ENCODE data around the gene CCDC102A. TPM values are rescaled to one million over a fixed set of nuclear protein-coding genes. Genes with fewer than 3 reads are reported as not detected.

The CCDC102A gene
- total and polyA plus RNA-seq, 2 of the 13 experiments (the other 11 are each of a cell fraction or from before 2014, with no cell fraction given): 2.1 to 2.8 TPM

- POLR2A ChIA-PET: no interaction called here
These were observed 42.4 kb upstream of the CCDC102A start for GRCh38 chr16:57578521-57579360.

More at GRCh38 chr16:57578521-57579360, 42.4 kb upstream of the CCDC102A start:
- no peak for ATAC-seq
- no peaks in the 10 kb centered on the region for H3K9me3 ChIP-seq (ENCODE audit: low read length)
- no TSS peak for BruUV-seq (replicated peaks)
- peaks cover 10% of the 10 kb centered on the region; the same call in 1 of the 2 replicates for H3K4me1 ChIP-seq (ENCODE audit: insufficient read depth, low read length)
- CTCF ChIA-PET (ENCODE audit: low intra/inter-chr PET ratio, low total read pairs): interaction anchor here (5.4 kb wide), 1 partner anchor 69 kb away, joined by 119 read pairs; no protein-coding TSS in a partner anchor
- H2AFZ ChIP-seq (ENCODE audit: low read length): no peak overlapping the region
- in situ Hi-C loops (cut with HindIII; ENCODE audit: extremely low pct_ligation_motif_present, low pct_unique_long_range_greater_than_20kb) (no loop called here), intact Hi-C loops (cut with micrococcal nuclease; ENCODE audit: unreplicated experiment) (no loop called here)
- H4K20me1 ChIP-seq (ENCODE audit: insufficient read depth, low read length): no peaks in the 10 kb centered on the region
- H3K4me3 ChIP-seq (replicated peaks in 1 of 3; ENCODE audit: insufficient read depth in 1 of 3, low read depth in 2 of 3, low read length in 3 of 3): no peak overlapping the region
- no peaks in the 10 kb centered on the region; a peak in 1 of 5 replicates for H3K27me3 ChIP-seq (ENCODE audit: control insufficient read depth in 1 of 2, insufficient read depth in 2 of 2, low read length in 2 of 2)
- H3K79me2 ChIP-seq (ENCODE audit: insufficient read depth, low read length): no peaks in the 10 kb centered on the region
- no peak for FAIRE-seq
- WGBS (ENCODE audit: low lambda C conversion rate): 64% methylated on average over 14 of the region's 14 CpGs
- H3K4me2 ChIP-seq (ENCODE audit: low read depth, low read length): no peak overlapping the region
- no peak overlapping the region for H3K27ac ChIP-seq (ENCODE audit: extremely low read length, insufficient read depth, low read length)
- TF ChIP-seq ZBTB46 (CRISPR knock-in tag; IDR thresholded peaks at IDR 0.05; ENCODE audit: borderline replicate concordance) (no peak), ZNF10 (CRISPR knock-in tag; IDR thresholded peaks at IDR 0.05; ENCODE audit: borderline replicate concordance, low read depth) (no peak), ZMYM4 (CRISPR knock-in tag; IDR thresholded peaks at IDR 0.05) (no peak)
- H3K9ac ChIP-seq (ENCODE audit: insufficient read depth, low read depth, low read length): no peak overlapping the region
- DNase-seq (ENCODE audit: low spot score): no peak
- no peaks in the 10 kb centered on the region for H3K36me3 ChIP-seq (replicated peaks in 1 of 2; ENCODE audit: control insufficient read depth in 1 of 2, insufficient read depth in 2 of 2, low read length in 2 of 2)

All from HepG2 (cell line).